OCI-LY1 (cell line): ENCODE results near the gene PRM1.

Source experiments
- H2AFZ ChIP-seq: fragments of 200-600 bp; sonication (generic), shearing (Covaris generic); 2 replicates; pipeline ENCODE4 v1.6.0; 2014; ENCODE audit warnings: antibody characterized with exemption, mild to moderate bottlenecking, low read length
- H3F3A ChIP-seq: fragments of 200-600 bp; sonication (generic), shearing (Covaris generic); 2 replicates; pipeline ENCODE4 v1.6.0; 2014; ENCODE audit warnings: mild to moderate bottlenecking, antibody characterized with exemption, low read length, moderate library complexity; ENCODE audit not compliant: insufficient read depth
- H3K27ac ChIP-seq: fragments of 200-600 bp; sonication (generic); 2 replicates; pipeline ENCODE4 v1.5.1; 2014; ENCODE audit warnings: low read length, mixed run types, mild to moderate bottlenecking, low read depth; ENCODE audit not compliant: poor library complexity, severe bottlenecking
- H3K27me3 ChIP-seq: fragments of 200-600 bp; sonication (generic); 2 replicates; pipeline ENCODE4 v1.6.0; 2014; ENCODE audit warnings: antibody characterized with exemption, mild to moderate bottlenecking, low read length, moderate library complexity; ENCODE audit not compliant: insufficient read depth
- H3K36me3 ChIP-seq: fragments of 200-600 bp; sonication (generic); 2 replicates; pipeline ENCODE4 v1.6.1; 2014; ENCODE audit warnings: mild to moderate bottlenecking, antibody characterized with exemption, low read length, moderate library complexity, mixed read lengths; ENCODE audit not compliant: insufficient read depth
- H3K4me1 ChIP-seq: fragments of 200-600 bp; sonication (generic); 2 replicates; pipeline ENCODE4 v1.5.1; 2014; ENCODE audit warnings: mild to moderate bottlenecking, low read length, moderate library complexity; ENCODE audit not compliant: insufficient read depth, severe bottlenecking
- H3K4me2 ChIP-seq: fragments of 200-600 bp; sonication (generic), shearing (Covaris generic); 2 replicates; pipeline ENCODE4 v1.6.1; 2014; ENCODE audit warnings: low read length
- H3K4me3 ChIP-seq: fragments of 200-600 bp; sonication (generic); 2 replicates; pipeline ENCODE4 v1.5.1; 2014; ENCODE audit warnings: low read length, low read depth, mild to moderate bottlenecking, mixed read lengths; ENCODE audit not compliant: poor library complexity, severe bottlenecking
- H3K79me2 ChIP-seq: fragments of 200-600 bp; shearing (Covaris generic); 2 replicates; pipeline ENCODE4 v1.6.1; 2016; ENCODE audit warnings: mixed run types, low read length, mixed read lengths; ENCODE audit not compliant: insufficient read depth
- H3K9ac ChIP-seq: fragments of 200-600 bp; sonication (generic), shearing (Covaris generic); 2 replicates; pipeline ENCODE4 v1.6.1; 2014; ENCODE audit warnings: mild to moderate bottlenecking, low read length, mixed read lengths
- H3K9me2 ChIP-seq: fragments of 200-600 bp; sonication (generic), shearing (Covaris generic); 2 replicates; pipeline ENCODE4 v1.6.1; 2014; ENCODE audit warnings: low read depth, mild to moderate bottlenecking, low read length, mixed read lengths
- H3K9me3 ChIP-seq: fragments of 200-600 bp; shearing (Covaris generic); 2 replicates; pipeline ENCODE4 v1.6.1; 2014; ENCODE audit warnings: low read length, mixed read lengths
- H4K20me1 ChIP-seq: fragments of 200-600 bp; sonication (generic), shearing (Covaris generic); 2 replicates; pipeline ENCODE4 v1.6.0; 2016; ENCODE audit warnings: mild to moderate bottlenecking, low read length; ENCODE audit not compliant: insufficient read depth
- EZH2 ChIP-seq: fragments of 200-600 bp; sonication (generic), shearing (Covaris generic); IDR thresholded peaks from 2 replicates; pipeline ENCODE4 v1.8.0; 2017; ENCODE audit warnings: borderline replicate concordance, mixed run types, mild to moderate bottlenecking, antibody characterized with exemption, low read length, moderate library complexity, mixed read lengths
- TF ChIP-seq, protein P1 (sequence below): fragments of 200-600 bp; sonication (generic), shearing (Covaris generic); IDR thresholded peaks from 2 replicates; pipeline ENCODE4 v1.5.1; 2017; ENCODE audit warnings: mild to moderate bottlenecking, antibody characterized with exemption, low read length, moderate library complexity, mixed read lengths

PRM1 gene

DNA sequence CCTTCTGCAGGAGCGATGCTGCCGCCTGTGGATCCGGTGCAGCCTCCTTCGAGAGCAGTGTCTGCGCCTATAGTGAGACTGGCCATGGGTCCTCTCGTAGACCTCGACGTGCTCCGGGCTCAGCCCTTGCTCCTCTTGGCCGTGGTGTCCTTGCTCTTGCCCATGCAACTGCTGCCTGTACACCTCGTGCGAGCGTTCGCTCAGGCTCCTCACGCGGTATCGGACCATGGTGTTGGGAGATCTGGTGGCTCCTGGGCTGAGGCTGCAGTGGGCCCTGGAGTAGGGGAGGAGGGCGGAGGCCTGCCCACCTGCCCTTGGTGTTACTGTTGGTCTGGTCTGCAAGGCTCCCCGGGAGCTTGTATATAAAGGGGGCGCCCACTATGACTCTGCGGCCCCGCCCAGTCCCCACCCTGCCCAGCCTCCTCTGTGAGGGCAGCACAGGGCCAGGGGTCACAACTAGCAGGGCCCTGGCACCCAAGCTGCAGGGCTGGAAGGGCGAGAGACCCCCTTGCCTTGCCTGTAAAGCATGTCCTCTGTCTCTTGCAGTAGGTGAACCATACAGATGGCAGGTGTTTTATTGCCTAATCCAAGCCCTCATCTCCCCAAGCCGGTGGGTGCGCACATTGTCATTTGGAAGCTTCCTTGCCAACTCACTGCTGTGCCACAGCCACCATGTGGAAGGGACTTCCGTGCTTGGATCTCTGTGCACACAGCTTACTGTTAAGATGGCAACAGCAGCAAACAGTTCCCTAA is 4.8 kb downstream of the PRM1 start, which contains the start of gene PRM2:
TSS of gene PRM2 (minus strand) at position 338 of the 753 bp plus-strand sequence. CDS start at position 228, 110 bp downstream.
- no peaks in the 10 kb centered on the region for H3K36me3 ChIP-seq
- H4K20me1 ChIP-seq: no peaks in the 10 kb centered on the region
- TF ChIP-seq EZH2: no peak
- TF ChIP-seq, protein P1, sequence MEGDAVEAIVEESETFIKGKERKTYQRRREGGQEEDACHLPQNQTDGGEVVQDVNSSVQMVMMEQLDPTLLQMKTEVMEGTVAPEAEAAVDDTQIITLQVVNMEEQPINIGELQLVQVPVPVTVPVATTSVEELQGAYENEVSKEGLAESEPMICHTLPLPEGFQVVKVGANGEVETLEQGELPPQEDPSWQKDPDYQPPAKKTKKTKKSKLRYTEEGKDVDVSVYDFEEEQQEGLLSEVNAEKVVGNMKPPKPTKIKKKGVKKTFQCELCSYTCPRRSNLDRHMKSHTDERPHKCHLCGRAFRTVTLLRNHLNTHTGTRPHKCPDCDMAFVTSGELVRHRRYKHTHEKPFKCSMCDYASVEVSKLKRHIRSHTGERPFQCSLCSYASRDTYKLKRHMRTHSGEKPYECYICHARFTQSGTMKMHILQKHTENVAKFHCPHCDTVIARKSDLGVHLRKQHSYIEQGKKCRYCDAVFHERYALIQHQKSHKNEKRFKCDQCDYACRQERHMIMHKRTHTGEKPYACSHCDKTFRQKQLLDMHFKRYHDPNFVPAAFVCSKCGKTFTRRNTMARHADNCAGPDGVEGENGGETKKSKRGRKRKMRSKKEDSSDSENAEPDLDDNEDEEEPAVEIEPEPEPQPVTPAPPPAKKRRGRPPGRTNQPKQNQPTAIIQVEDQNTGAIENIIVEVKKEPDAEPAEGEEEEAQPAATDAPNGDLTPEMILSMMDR: no peak
- H3K4me2 ChIP-seq: no peak within 1 kb of the TSS
- H3F3A ChIP-seq: no peaks in the 10 kb centered on the region
- no peaks in the 10 kb centered on the region for H3K9me3 ChIP-seq
- H2AFZ ChIP-seq: no peak within 1 kb of the TSS
- no peak within 1 kb of the TSS for H3K9ac ChIP-seq
- no peaks in the 10 kb centered on the region for H3K27me3 ChIP-seq
- H3K4me1 ChIP-seq: peaks cover 13% of the 10 kb centered on the region
- H3K4me3 ChIP-seq: no peak within 1 kb of the TSS
- H3K9me2 ChIP-seq: no peaks in the 10 kb centered on the region
- H3K79me2 ChIP-seq: no peaks in the 10 kb centered on the region
- H3K27ac ChIP-seq: no peak within 1 kb of the TSS

DNA sequence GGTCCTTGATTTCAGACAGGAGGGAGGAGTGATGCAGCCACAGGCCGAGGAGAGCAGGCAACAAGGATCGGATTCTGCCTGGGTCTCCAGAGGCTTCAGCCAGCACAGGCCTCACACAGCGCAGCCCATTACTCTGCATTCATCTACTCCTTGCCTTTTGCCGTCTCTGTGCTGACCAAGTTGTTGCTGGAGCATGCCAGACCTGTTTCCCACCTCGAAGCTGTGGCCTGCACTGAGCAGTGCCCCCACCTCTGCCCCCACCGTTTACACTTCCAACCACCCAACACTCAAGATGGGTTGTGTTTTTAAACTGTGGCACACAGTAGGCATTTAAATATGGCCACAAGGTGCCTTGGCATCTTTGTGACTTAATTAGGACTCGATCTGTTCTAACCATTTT is 6.2 kb downstream of the PRM1 start:
- Histone ChIP-seq H4K20me1 (no peaks in the 10 kb centered on the region), H3K4me3 (no peak overlapping the region), H3F3A (no peaks in the 10 kb centered on the region), H3K9ac (no peak overlapping the region), H3K27me3 (no peaks in the 10 kb centered on the region), H3K4me1 (peaks cover 13% of the 10 kb centered on the region), H2AFZ (no peak overlapping the region), H3K36me3 (no peaks in the 10 kb centered on the region; the same call in 1 of the 2 replicates), H3K27ac (no peak overlapping the region), H3K9me3 (no peaks in the 10 kb centered on the region), H3K4me2 (no peak overlapping the region), H3K9me2 (no peaks in the 10 kb centered on the region), H3K79me2 (no peaks in the 10 kb centered on the region)
- no peak for TF ChIP-seq EZH2
- TF ChIP-seq, protein P1: no peak

- Histone ChIP-seq H3F3A (no peaks in the 10 kb centered on the region), H3K9ac (no peak overlapping the region), H3K4me2 (no peak overlapping the region), H3K79me2 (no peaks in the 10 kb centered on the region), H3K27ac (no peak overlapping the region), H2AFZ (no peak overlapping the region), H3K27me3 (no peaks in the 10 kb centered on the region), H3K4me3 (no peak overlapping the region), H3K9me3 (no peaks in the 10 kb centered on the region), H3K4me1 (peaks cover 2% of the 10 kb centered on the region), H3K36me3 (no peaks in the 10 kb centered on the region; the same call in 1 of the 2 replicates), H4K20me1 (no peaks in the 10 kb centered on the region), H3K9me2 (no peaks in the 10 kb centered on the region)
- TF ChIP-seq, protein P1: no peak
- TF ChIP-seq EZH2: no peak
Observed at GRCh38 chr16:11273721-11274324, 7.3 kb downstream of the PRM1 start.
